Activated T-helper 1 cell treated with anti-CD3 and anti-CD28 coated beads, Interleukin-2, amount 50 U/mL, for 16 hours (primary cell): Measurements from ENCODE around the gene FAM13A.
"Not testable (repeated sequence)": the region's sequence is repeated elsewhere in the genome, so short reads cannot be mapped to it uniquely, and the experiment has no call there.

Experiments used
- DNase-seq, 2 donors: peaks; one replicate each; pipeline ENCODE4 v3.0.0-alpha.2; 2020; ENCODE audit warnings: low read depth in 1 of 2, low spot score in 1 of 2

The FAM13A gene

GRCh38 chr4:89056953-89057398 is at the start of gene FAM13A:
FAM13A (minus strand) TSS chr4:89057185; CDS start chr4:89056964, 221 bp downstream.
- no peak for DNase-seq

DNA sequence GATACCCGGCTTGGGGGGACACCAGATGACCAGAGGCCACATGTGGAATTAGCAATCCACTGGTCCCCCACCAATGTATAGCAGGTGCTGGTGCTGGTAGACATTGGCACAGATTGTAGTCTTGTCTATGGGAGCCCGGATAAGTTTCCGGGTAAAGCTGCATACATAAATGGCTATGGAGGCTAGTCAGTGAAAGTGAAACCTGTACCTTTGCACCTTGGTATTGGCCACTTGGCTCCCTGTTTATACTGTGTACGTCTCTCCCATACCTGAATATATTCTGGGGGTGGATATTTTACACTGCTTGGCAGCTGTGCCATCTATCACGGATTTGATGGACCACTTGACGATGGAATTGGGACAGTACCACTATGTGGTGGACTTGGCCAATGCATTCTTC is 48.7 kb upstream of the FAM13A start:
- DNase-seq: no peak

- no peak for DNase-seq
Measured at GRCh38 chr4:89101256-89102161, 44.5 kb upstream of the FAM13A start.

DNA sequence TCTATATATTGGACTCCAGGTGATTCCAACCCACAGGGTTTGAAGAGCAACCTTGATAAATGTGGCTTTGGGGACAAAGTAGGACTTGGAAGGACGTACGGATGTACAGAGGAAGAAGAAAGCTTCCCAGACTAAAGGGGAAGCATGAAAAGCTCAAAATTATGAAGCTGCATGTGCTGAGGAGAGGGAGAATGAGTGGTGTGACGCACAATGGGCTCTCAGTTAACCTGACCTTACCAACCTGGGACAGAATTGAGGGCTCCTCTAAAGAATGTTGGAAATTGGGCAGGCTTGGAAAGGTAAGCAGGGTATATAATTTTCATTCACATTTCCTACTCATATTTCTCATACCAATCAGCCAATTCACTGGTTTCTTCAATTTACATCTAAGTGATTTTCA is 43.9 kb upstream of the FAM13A start:
- DNase-seq: no peak

DNA sequence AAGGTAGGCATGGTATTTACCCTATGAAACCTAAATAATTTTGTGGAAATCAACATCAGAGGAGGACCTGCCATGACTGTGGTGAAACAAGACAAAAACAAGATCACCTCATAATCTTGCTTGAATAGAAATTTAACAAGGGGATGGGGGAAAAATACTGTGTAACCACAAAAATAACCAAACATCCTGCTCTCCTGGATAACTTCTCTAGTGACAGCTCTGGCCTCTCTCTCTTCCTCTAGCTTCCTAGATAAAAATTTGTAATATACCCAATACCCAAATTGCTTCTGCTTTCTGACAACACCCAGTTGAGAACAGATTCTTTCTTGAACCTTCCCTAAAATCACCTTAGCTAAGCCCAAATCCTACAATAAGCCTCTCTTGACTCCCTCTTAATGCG is 42.5 kb upstream of the FAM13A start:
- no peak for DNase-seq

GRCh38 chr4:89099034-89099433 is 42.0 kb upstream of the FAM13A start:
- DNase-seq: no peak

DNA sequence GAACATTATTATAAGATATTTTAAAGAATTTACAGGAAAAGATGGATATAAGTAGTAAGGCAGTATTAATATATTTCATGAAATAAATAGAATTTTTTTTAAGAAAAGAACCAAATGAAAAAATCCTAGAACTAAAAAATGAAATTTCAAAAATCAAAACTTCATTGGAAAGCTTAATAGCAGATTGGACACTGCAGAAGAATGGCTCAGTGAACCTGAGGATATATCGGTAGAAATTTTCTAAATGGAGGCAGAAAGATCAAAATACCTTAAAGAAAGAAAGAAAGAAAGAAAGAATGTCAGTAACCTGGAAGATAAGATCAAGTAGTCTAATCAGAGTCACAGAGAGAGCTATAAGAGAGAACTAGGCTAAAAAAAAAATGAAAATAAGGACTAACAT is 21.3 kb upstream of the FAM13A start:
- no peak for DNase-seq

GRCh38 chr4:89077761-89078160 is 20.8 kb upstream of the FAM13A start:
- no peak for DNase-seq

DNA sequence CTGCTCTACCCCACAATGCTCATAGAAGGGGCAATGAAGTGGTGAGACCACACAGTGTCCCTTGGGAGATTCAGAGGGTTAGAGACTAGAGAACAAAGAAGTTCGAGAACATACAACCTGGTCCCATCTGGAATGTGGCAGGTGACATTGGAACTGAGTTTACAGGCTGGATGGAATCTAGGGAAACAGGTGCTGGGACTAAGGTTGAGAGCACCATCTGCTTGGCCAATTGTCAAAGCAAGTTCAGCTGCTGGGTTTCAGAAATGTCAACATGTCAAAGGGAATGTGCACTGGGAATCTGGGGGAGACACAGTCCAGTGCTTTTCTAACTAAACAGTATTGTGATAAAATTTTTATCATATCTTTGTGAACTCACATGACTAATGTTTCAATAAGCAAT is 15.9 kb upstream of the FAM13A start:
- DNase-seq: no peak

GRCh38 chr4:89071311-89071710 is 14.3 kb upstream of the FAM13A start:
- DNase-seq: no peak

GRCh38 chr4:89070041-89070440 is 13.1 kb upstream of the FAM13A start:
- DNase-seq: no peak

DNA sequence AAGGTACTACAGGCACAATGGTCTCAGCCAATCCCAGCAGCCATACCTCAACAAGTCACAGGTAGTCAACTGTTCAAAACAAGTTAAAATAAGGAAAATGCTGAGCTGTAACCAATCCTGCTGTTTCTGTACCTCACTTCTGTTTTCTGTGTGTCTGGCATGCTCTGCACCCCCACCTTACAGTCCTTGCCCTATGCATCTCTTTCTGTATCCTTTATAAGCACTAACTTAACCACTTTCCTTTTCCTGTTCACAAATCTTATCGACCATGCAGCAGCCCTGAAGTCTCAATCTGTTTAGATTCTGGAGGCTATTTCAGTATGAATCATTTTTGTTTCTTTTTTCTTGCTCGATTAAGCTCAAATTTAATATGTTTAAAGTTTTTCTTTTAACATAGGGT is 12.5 kb upstream of the FAM13A start:
- DNase-seq: no peak

DNA sequence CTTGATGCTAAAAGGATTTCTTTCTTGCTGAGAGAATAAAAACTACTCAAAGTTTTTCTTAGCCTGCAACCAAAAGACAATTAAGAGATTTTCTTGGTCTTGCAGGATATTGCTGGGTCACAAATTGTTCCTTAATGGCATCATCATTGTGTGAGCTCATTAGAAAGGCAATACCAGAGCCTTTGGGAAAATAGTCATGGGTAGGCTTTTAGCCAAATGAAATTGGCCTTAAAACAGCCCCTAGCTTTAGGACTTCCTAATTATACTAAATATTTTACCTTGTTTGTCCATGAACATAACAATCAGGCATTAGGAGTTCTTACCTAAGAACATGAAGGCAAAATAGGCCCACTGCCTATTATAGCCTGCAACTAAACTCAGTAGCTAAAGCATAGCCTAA is 10.4 kb upstream of the FAM13A start:
- DNase-seq: no peak

- DNase-seq: no peak
Measured at GRCh38 chr4:89064848-89065247, 7.9 kb upstream of the FAM13A start.

DNA sequence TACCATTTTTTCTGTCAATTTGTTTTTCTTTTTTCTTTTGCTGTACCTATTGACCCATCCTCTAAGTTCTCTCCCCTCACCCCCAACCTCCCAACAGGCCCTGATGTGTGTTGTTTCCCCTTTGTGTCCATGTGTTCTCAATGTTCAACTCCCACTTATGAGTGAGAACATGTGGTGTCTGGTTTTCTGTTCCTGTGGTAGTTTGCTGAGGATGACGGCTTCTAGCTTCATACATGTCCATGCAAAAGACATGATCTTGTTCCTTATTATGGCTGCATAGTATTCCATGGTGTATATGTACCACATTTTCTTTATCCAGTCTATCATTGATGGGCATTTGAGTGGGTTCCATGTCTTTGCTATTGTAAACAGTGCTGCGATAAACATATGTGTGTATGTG is 859 bp upstream of the FAM13A start:
- DNase-seq: not testable (repeated sequence)

GRCh38 chr4:89056292-89056952 is 563 bp downstream of the FAM13A start:
- no peak for DNase-seq

- no peak for DNase-seq
Measured at GRCh38 chr4:89055157-89056080, 1.6 kb downstream of the FAM13A start.

DNA sequence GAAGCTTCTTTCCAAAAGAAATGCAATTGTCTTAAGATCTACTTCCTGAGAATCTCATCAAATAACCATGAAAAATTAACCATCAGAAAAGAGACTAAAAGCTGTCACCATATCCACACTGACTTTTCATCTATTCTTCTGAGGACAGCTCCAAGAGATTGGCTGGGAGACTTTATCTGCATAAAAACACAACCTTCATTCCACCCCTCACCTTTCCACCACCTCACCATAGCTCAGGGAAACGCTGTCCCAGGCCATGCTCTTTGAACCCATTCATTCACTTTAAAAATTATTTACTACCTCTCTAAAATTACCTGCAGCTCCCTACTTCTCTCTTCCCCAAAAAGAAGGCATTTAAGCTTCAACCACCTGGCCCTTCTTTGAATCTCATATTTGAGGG is 2.4 kb downstream of the FAM13A start:
- no peak for DNase-seq

GRCh38 chr4:89049853-89050252 is 7.1 kb downstream of the FAM13A start:
- DNase-seq: no peak

DNA sequence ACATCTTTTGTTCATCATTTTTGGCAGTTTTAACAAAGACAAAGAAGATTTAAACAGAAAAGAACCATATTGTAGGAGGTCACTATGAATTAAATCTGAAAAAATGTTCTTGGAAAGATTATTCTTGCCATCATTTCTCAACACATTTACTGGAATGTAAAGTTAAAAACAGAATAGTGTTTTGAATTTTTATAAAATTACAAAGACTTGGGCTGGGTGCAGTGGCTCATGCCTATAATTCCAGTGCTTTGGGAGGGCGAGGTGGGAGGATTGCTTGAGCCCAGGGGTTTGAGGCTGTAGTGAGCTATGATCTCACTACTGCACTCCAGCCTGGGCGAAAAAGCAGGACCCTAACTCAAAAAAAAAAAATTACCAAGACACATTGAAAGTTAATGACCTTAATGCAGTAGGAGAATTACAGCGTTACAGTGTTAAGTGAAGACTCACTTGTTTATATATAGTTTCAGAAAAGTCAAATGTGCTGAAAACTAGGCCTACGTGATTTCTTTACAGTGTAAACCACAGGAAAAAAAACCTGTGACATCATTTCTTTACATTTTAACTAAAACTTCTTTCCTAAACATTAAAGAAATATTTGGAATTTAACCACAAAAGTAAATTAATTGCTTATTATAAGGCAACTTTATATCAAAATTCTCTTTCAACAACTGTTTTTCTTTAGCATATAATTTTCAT is 7.9 kb downstream of the FAM13A start:
- DNase-seq: no peak
